NCI-H345 treated with DMSO at 0.1 percent for 48 hours (cell line): ENCODE measurements around the gene DIDO1.
"Not testable (repeated sequence)": the region's sequence is repeated elsewhere in the genome, so short reads cannot be mapped to it uniquely, and the experiment has no call there.

Source experiments
- DNase-seq: peaks from one replicate; lab custom pipeline; 2025; ENCODE audit not compliant: unreplicated experiment; lab: John Stamatoyannopoulos, UW

The DIDO1 gene

DNA sequence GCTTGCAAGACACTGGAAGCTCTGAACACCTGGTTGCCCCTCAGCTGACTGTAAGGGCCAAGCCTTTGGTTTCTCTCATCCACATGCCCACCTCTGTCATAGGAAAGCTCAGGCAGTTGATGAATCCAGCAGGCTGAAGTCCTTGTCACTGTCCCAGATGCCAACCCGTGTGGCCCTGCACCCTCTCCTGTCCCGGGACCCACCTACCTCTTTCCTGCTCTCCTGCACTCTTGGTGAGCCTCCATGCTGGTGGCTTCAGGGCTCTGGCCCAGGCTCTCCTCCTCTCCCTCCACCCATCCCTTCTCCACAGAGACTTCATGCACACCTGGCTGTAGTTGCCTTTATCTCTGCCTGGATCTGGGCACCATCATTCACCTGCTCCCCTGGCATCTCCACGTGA, 7.7 kb upstream of the DIDO1 start:
- no peak for DNase-seq

DNA sequence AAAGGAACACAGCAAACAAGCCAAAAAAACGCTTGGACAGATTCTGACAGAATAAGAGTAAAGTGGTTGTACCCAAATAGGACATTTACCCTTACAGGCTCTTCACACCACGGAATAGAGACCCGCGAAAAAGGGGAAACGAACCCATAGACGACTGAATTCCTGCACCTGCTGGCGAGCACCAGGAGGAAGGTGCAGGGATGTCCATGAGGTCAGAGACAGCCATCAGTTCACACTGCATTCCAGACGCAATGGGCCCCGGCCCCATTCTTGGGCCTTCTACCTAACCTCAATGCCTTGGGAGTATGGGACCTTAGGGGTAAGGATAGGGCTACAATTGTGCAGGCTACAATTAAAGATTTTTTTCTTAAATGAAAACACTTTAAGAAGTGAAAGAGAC, 5.2 kb upstream of the DIDO1 start:
- no peak for DNase-seq

DNA sequence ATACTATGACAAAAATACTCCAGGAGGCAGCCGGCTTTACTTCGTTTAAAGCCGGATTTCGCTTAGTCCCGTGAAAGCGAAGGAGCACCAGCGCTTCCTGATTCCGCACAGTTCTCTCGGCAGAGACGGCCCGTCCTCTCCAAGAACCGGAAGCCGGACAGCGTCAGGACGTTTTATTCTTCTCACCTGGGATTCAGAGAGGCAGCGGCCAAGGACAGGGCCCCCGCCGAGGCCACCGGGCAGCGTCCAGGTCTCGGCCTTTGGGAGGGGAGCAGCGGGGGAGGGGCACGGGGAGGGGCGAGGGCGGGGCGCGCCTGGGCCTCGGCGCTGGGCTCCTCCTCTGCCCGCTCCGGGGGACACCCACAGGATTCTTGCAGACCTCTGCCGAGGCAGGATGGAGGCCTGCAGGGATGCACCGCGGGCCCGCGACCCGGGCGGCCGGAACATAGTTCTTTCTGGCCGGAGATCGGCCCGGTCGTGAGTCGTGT, 2.8 kb upstream of the DIDO1 start:
- no peak for DNase-seq

DNA sequence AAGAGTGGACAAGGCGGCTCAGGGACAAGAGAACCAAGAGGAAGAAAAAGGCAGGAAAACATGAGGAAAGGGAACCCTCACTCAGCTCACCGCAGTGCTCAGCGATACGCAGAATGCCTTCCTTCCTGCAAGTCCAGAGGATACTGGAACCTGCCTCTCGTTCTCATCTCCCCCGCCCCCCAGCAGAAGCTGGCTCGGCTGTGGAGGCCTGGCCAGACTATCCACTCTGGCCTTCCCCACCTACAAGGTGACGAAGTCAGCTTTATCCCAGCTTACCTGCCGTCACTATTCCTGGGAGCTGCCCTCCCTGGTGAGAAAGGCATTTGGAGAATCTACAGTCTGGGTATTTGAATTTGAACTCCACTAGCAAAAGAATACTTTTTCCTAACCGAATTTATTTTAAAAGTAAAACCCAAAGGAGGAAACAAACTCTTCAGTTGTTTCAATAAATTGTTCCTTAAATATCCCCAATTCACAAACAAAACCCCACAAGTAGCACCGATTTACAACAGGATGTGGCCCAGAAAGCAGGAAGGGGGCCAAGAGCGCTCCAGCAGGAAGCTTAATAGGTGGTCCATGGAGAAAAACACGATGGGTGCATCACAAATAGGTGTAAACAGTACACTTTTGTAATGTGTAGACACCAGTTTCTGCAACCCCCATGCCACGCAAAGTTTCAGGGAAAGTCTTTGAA, 2.1 kb upstream of the DIDO1 start:
- DNase-seq, result no peak

DNA sequence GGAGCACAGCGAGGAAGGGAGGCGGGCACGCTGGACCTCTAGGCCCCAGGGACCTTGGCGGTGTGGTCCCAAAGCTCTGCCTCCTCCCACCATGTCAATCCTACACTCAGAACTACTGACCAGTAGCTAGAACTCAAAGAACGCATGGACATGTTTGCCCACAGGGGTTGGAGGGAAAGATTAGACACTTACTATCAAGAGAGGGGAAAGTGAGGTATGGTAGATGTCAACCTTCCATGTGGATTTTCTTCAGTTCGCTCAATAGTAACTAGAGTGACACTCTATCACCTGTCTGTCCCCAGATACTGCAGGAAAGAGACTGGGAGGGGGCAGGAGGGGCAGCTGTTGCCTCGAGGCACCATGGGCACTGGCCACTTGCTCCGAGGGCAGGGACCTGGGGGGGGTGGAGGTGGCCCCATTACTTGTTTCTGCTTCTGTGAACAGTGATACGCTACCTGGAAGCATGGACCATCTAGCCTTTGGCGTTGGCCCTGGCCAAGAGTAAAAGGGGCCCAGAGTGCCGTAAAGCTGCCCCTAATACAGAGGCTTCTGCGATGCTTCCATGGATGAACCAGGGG, 912 bp upstream of the DIDO1 start:
- DNase-seq, result no peak

DNA sequence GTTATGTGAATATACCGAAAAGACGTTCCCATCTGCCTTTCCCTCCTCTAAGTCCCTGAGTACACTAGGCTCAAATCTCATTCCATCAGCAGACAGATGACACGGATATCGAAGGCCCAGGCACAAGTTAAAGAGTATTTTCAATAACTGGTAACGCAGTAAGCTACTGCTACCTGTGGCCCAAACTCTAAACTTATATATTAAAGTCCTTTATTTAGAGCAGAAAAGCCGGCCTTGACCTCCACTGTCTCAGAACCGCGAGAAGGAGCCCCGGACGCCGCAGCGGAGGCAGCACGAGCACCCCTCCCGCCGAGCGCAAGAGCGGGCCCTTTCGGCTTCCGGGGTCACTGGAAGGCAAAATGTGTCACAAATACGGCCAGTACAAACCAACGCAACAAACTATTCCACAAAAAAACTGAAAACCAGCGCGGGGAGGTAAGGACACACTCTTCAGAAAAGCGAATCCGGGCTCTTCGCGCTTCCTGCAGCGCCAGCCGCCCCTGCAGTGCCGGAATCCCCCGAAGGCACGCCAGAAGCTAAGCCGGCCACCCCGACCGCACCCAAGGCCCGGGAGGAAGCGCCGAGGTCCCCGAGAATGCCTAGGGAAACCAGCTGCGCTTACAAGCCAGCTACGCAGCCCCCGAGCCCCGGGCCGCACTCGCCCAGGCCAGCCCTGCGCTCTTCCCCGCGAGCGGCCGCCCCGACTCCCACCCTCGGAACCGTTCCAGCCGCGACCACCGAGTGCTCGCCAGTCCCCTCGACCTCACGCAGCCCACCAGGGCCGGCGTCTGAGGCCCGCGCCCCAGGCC, 681 bp downstream of the DIDO1 start:
- DNase-seq, result no peak

DNA sequence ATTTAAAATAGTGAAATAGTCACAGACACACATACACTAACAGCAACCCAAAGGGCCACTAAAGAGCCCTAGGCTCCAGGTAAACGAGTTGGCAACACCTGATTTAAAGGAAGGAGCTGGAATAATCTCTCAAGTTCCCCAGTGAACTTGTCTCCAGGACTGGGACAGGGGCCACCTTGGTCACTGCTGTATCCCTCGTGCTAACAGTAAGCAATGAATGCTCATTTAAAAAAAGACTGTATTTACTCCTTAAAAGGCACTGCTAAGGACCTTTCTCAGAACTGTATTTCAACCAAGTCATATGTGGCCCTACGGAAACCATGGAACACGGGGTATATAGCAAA, 1.3 kb downstream of the DIDO1 start:
- DNase-seq, result no peak

DNA sequence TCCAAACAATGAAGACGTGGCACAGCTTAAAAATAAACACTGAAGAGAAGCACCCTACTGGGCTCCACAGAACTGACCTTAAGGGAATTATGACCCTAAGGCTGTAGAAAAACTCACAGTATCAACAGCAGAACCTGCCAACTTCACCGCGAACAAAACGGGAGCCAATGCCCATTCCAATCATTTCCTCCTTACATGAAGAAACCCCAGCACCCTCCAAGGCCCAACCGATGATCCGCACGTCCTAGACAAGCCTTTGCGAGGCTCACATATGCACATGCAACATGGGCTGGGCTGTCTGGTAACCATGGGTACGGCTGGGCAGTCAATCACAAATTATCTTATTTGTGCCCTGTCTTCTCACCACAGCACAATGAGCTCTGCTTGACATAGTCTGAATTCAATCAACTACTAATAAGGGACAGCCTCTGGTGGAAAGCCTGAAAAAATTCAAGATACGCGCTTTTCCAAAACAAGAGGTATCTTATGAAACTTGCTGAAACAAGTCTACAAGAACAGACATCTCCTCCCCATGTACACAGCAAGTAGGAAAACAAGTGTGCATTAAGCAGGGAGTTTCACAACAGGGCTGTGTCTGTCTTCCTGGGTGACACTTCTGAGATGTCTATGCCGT, 1.7 kb downstream of the DIDO1 start:
- DNase-seq, result no peak

DNA sequence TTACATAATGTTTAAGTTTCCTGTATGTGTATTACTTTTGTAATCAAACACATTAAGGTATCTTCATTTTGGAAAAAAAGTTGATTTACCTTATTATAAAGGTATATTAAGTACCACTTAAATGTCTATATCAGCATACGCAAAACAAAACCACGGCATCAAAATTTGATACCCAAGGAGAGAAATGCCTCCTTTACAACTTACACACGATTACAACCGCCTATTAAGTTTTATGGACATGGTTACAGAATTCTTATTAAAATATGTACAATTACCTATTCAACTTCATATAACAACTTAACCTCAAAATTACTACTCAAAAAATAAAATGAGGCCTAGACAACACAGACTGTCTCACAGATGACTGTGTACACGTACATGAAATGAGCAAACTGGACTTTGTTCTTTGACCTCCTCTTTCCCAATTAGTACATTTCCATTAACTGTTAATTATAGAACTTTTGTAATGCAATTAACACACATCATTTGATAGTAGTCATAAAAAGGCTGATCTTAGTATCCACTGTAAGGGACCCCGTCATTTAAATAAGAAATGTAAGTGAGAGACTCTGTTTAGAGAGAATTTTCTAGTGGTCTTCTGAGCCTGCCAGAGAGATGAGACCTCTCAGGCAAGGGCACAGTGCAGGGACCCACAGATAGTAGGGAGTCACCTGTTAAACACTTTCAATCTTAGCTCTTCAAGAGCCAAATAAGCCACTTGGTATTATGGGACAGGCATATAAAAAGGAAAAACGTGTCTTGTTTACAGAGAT, 2.5 kb downstream of the DIDO1 start:
- DNase-seq, result no peak

DNA sequence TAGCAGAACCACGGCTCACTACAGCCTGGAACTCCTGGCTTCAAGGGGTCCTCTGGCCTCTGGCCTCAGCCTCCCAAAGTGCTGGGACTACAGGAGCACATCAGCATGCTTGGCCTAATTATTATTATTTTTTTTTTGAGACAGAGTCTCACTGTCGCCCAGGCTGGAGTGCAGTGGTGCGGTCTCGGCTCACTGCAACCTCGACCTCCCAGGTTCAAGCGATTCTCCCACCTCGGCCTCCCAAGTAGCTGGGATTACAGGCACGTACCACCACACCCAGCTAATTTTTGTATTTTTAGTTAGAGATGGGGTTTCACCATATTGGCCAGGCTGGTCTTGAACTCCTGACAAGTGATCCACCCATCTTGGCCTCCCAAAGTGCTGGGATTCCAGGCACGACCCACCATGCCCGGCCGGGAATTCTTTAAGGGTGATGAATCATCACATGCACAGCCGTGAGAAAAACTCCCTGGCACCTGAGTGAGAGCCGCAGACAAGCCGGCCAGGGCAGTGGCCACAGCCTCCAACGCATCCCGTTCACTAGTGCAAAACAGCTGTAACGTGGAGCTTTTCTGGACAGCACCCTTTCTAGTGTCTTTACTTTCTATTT, 3.1 kb downstream of the DIDO1 start:
- DNase-seq, result not testable (repeated sequence)

DNA sequence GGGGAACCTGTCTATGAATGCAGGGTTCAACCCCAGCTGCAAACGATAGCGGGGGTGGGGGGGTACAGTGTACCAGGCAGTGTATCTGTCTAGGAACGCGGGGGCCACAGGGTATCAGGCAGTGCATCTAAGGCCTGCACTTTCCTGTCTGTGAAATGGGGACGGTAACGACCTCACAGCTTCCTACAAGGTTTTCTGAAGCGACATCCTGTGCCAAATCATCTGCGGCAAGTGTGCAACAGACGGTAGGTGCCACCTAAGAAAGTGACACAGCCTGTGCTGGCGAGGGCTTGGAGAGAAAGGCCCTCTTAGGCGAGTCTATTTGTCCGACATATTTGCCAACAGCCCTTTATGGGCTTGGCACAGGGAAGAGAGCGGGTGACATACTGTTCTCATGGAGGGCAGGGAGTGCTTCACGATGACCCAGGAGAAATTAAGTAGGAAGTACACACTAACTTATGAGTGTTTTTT, 3.8 kb downstream of the DIDO1 start:
- no peak for DNase-seq

DNA sequence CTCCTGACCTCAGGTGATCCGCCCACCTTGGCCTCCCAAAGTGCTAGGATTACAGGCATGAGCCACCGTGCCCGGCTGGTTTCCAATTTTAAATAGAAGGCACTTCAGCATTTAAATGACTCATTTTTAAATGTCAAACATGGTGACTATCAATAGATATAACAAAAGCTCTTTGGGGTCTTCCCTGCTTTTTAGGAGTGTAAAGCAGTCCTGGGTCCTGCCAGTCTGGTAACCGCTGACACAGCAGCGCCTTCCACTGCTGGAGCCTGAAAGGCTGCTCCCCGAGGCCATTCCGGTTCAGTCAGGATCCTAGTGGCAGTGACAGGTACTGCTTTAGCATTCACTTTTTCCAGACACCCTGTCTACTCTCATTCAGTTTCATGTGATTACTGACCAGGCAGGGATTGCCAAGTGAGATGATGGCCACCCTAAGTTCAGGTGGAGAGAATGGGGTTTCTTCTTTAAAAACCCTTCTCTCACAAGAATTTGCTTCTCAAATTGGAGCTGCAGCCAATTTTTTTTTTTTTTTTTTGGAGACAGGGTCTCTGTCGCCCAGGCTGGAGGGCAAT, 5.1 kb downstream of the DIDO1 start:
- peak; percentile 34 for DNase-seq

DNA sequence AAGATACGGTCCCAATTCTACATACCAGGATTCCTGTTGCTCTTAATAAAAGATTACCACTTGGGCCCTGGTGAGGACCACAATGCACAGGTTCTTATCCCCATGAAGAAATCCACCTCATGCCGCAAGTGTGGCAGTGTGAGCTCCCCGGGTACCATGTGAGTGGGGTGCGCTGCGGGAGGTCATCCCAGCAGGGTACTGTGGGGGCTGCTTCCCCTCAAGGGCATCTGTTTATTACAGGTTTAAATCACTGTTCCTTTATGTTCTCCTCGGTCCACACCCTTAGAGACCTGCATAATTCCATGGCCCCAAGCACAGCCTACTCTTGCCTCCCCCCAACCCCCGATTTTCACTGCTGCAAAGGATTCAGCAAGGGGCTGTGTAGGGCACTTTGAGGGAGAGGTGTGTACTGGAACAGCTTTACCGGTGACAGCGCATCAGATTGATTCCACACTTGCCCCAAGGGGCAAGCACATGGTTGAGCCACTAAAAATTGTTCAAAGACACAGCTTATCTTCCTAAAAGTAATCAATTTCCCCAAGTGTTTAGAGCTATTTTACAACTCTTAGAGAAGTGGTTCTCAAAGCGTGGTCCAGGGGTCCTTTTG, 6.2 kb downstream of the DIDO1 start:
- no peak for DNase-seq

DNA sequence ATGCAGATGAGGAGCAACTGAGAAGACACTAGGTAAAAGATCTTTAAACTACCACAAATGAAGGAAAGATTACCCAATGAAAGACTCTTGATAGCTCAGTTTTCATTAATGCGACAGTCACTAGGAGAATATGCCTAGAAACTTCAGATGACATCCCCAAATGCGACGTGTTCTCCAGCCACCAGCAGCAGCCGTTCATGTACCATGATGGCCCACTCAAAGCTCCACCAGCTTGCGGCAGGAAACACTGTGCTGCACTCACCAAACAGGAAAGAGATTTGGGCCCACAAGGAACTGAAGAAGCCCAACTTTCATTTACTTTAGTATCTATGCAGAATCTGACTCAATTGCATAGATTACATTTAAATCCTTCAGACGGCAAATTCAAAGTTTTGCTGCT, 7.5 kb downstream of the DIDO1 start:
- DNase-seq, result no peak

DNA sequence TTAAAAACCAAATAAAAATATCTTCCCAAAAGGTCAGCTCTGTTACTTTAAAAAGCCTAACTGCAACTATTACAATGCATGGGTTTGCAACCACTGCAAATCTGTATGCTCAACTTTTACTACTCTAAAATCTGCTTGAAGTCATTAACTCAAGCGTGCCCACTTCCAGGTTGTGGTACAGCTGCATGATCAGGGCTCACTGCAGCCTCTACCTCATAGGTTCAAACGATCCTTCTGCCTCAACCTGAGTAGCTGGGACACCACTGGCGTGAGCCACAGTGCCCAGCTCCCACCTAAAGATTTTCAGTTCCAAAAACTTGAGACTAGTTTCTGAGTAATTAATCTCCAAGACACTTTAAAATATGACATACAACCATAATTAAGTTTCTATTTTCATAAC, 8.2 kb downstream of the DIDO1 start:
- no peak for DNase-seq

DNA sequence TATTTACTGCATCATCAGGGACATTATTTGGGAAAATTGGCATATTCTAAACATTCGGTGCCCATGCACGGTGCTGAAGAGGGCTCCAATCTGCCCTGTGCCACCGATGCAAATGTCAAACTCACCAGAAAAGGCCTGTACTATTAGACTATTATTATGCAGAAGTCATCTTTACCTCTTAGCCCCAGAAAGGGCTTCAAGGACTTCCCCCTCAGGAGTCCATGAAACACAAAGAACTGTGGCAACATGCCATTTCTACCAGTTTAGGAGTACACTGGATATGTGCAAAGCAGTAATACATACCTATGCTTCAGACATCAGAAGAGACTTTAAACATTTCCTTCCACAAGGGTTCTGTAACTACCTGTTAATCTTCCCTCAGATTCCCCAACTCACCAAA, 8.6 kb downstream of the DIDO1 start:
- no peak for DNase-seq

DNA sequence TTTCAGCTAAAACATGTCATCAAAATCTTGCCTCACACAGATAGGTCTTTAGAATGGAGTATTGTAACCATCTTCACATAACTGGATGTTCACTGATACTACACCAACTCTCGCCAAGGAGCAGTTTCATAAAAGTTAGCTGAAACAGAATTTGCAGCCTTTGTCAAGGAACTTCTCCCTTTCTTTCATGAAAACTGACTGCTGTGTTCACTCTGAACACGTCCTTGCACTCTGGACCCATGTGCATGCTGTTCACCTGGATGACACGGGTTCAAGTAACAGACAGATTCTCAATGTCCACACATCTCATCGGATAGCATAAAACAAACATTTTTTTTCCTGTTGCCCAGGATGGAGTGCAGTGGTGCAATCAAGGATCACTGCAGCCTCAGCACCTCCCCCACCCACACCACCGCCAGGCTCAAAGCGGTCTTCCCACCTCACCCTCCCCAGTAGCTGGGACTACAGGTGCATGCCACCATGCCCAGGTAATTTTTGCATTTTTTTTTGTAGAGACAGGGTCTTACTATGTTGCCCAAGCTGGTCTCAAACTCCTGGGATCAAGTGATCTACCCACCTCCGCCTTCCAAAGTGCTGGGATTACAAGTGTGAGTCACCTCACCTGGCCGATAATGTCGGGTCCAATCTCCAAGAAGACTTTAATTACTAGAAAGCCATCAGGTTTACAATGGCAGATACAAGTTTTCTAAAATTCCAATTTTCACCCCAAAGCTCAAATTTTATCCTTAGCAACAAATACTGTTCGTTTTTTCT, 9.4 kb downstream of the DIDO1 start:
- no peak for DNase-seq

DNA sequence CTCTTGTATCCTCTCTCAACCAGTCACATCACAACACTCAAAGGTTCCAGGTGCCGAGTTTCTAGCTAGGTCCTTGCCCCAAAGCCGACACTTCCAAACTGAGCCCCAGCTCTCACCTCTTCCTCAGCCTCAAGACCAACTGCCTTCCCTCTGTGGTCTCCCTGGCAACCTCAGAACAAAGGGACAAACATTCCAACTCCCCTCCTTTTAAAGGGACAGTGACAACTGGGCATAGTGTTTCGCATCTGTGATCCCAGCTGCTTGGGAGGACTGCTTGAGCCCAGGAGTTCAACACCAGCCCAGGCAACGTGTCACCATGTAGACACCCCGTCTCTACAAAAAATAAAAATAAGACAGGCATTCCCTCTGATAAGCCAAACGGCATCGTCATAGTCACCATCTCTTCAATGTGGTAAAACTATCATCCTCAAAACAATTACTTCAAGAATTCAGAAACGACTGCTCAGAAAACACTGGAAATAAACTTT, 11.3 kb downstream of the DIDO1 start:
- no peak for DNase-seq

DNA sequence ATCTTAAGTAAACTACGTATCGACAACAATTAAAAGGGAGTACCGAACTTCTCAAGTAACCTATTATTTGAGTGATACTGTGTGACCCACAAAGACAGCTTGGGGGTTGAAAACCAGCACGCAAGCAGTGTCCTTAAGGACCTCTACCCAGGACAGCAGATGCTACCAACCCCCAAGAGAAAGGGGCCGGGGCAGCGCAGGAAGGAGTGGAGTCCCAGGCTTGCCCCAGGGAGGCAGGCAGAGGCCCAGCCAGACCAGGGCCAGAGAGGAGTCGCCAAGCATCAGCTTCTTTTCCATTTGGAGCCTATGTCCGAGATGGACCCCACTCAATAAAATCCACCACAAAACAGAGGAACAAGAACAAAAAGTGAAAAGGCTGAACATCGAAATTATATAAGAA, 11.9 kb downstream of the DIDO1 start:
- no peak for DNase-seq
